Stimulated activated effector memory CD8-positive, alpha-beta T cell treated with anti-CD3 and anti-CD28 coated beads, Interleukin-12 subunit alpha, Interleukin-12 subunit beta, amount 100 ng/mL, for 72 hours (primary cell): ENCODE data around the gene ERG.

Experiments
- ATAC-seq: fragments of 150-1000 bp; cut with Tn5 transposase; 2 replicates; pipeline ENCODE4 v1.10.0; 2021
- DNase-seq, 2 donors: peaks; one replicate each; pipeline ENCODE4 v3.0.0; 2021 to 2022; ENCODE audit warnings: low spot score in 2 of 2
- H3K27ac Mint-ChIP-seq: one replicate; pipeline ENCODE4 v1.8.0; 2022; ENCODE audit warnings: mild to moderate bottlenecking, mixed read lengths
- H3K36me3 Mint-ChIP-seq: one replicate; pipeline ENCODE4 v1.8.0; 2022; ENCODE audit warnings: mild to moderate bottlenecking, mixed read lengths
- H3K4me1 Mint-ChIP-seq: one replicate; pipeline ENCODE4 v1.8.0; 2022; ENCODE audit warnings: mixed read lengths
- H3K4me3 Mint-ChIP-seq: one replicate; pipeline ENCODE4 v1.8.0; 2022; ENCODE audit warnings: mild to moderate bottlenecking, mixed read lengths
- H3K9me3 Mint-ChIP-seq: one replicate; pipeline ENCODE4 v1.8.0; 2022; ENCODE audit warnings: mixed read lengths

Gene ERG

DNA sequence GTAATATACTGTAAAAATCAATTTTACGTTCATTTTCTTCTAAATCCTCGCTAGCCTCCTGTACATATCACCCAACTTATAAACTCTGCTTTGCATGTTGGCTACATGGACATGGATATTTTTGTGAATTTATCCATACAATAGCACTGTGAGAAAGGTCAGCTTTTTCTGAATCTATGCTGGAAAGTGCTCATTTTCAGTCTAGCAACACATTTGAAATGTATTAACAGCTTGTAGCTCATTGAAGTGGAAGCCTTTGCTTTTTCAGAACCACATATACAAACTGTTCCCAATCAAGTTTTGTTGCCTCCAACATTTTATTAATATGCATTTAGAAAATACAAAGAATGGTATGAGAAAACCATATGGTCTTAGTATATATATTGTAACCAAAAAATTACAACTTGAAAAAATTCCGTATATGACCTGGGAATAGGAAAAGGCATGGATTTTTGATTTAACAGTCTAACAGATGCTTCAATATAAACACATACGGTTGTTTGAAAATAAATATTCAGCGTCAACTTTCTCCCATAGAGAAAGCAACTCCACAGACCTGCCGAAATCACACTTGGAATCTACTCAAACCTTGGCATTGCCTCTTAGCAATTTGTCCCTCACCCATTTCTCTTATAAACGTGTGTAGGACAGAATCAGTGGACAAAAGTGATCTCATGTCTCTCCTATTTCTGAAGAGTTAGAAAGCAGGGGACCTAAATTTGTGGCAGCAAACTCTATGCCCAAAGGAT is 112.7 kb downstream of the ERG start:
- H3K36me3 Mint-ChIP-seq: no peaks in the 10 kb centered on the region
- H3K27ac Mint-ChIP-seq: no peak overlapping the region
- no peak overlapping the region for H3K4me3 Mint-ChIP-seq

DNA sequence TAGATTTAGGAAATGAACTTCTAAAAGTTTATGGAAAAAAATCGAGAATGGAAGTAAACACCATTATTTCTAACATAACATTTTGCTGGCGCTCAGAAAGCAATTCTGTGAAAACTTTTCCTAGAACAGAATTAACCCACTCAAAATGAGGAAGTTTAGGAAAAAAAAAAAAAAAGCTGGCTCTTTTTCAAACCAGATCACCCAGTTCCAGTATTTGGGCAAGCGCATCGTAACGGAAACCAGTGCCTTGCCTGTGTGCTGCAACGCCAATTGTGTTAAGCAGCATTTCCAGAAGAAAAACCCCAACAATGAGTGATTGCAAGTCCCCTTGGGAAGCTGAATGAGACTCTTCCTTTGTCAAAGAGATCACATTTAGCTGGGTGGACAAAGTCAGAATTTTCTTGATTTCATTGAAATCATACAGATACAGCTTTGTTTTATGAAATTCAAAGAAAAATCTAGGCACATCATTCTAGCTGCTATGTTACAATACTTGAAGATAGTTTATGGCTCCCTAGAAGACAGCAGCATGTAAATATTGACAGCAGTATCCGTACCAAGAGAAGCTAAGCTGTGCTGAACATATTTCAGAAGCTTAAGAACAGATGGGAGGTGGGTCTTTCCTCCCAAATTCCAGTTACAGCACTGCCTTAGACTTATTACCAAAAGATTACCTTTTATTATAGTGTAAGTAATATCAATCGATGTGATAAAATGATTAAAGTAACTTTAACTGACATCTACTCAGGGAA is 113.4 kb downstream of the ERG start:
- Mint-ChIP-seq H3K27ac (no peak overlapping the region), H3K4me1 (no peaks in the 10 kb centered on the region), H3K4me3 (no peak overlapping the region), H3K9me3 (no peaks in the 10 kb centered on the region), H3K36me3 (no peaks in the 10 kb centered on the region)
- DNase-seq: no peak
- no peak for ATAC-seq

More for the DNA sequence above, 112.7 kb downstream of the ERG start:
- ATAC-seq: no peak
- DNase-seq: no peak
- no peaks in the 10 kb centered on the region for H3K4me1 Mint-ChIP-seq
- no peaks in the 10 kb centered on the region for H3K9me3 Mint-ChIP-seq

DNA sequence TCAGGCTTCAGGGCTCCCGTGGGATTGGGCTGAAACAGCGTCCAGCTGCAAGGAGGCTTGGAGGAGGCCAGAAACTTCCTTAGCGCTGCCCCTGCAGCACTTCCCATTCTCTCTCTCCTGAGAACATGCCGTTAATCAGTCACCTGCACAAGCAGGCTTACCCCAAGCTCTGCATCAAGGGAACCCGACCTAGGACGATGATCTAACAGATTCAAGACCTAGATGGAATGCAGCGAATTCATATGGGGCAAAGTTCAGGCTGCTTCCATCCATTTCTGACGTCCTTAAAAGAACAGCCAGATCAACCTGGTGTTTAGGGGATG is 114.1 kb downstream of the ERG start:
- H3K4me3 Mint-ChIP-seq: no peak overlapping the region
- H3K36me3 Mint-ChIP-seq: no peaks in the 10 kb centered on the region
- H3K4me1 Mint-ChIP-seq: no peaks in the 10 kb centered on the region
- no peaks in the 10 kb centered on the region for H3K9me3 Mint-ChIP-seq
- ATAC-seq: no peak
- H3K27ac Mint-ChIP-seq: no peak overlapping the region
- no peak for DNase-seq

DNA sequence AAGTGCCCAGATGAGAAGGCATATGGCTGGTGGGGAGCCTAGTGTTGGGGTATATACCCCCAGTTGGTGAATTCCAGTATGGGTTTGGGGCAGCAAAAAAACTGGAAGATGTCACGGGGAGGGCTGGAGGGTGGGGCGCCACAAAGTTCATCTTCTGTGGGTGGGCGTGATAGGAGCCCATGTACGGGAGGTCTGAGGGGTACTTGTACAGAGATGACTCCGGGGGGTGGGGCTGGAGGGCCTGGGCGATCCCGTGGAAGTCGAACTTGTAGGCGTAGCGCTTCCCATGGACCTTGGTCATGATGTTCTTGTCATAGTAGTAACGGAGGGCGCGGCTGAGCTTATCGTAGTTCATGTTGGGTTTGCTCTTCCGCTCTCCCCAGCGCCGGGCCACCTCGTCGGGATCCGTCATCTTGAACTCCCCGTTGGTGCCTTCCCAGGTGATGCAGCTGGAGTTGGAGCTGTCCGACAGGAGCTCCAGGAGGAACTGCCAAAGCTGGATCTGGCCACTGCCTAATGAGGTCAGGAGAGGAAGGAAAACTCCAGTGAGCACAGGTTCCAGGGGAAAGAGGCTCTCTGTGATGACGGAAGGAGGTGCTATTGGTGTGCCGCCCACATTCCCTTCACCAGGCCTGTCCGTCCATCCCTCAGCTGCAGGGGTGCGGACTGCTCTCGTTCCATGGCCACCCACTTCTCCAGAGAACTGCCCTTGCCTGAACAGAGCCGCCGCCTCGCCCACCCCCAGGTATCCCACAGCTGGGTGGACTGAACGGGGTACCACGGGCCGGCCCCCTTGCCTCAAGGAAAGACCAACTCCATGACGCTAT is 114.7 kb downstream of the ERG start:
- Mint-ChIP-seq H3K4me1 (no peaks in the 10 kb centered on the region), H3K36me3 (no peaks in the 10 kb centered on the region), H3K27ac (no peak overlapping the region), H3K4me3 (no peak overlapping the region), H3K9me3 (no peaks in the 10 kb centered on the region)
- ATAC-seq (no peak), DNase-seq (no peak)

DNA sequence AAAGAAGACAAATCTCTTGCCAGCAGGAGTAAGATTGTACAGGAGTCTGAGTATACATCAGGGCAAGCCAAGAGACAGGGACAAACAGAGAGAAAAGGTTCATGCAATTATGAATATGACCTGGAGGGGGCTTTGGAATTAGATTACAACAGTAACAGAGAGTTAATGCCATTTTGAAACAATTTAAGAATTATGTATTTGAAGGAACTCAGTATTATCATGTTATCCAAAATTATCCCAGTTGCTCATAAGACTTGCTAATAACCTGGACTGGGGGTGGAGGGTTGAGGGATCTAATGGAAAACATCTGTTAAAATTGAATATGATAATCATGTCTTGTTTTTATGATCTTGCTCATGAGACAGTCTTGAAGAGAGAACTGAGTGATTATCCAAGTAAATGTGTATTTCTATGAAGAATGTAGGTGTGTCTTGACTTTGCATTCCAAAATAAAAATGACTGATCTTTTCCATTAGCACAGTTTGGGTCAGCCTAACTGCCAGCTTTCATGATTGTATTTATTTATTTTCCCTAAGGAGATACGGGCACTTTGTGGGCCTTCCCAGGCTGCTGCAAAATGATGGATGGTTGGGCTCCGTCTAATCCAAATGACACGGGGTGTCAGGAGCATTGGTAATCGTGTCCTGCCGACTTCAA is 117.7 kb downstream of the ERG start:
- Mint-ChIP-seq H3K4me1 (no peaks in the 10 kb centered on the region), H3K27ac (no peak overlapping the region), H3K36me3 (no peaks in the 10 kb centered on the region), H3K4me3 (no peak overlapping the region), H3K9me3 (peaks cover 3% of the 10 kb centered on the region)
- no peak for DNase-seq
- no peak for ATAC-seq

DNA sequence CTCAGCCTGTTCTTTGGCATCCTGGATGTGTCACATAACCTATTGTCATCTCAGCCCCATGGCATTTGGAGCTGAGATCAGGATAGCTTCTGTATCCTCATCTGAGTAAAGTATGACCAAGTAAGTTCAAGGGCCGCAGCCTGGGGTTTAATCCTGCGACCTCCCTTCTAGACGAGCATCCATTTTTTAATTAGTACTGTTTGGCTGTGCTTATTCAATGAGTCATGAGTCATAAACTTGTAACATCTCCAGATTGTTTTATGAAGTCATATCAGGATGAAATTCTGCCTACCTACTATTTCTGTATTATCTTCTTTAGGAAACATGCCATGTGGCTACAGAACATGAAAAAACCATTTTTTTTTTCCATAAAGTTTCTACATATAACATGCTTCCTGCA is 119.1 kb downstream of the ERG start:
- ATAC-seq: no peak
- Mint-ChIP-seq H3K27ac (no peak overlapping the region), H3K4me1 (no peaks in the 10 kb centered on the region), H3K4me3 (no peak overlapping the region), H3K9me3 (peaks cover 3% of the 10 kb centered on the region), H3K36me3 (no peaks in the 10 kb centered on the region)
- no peak for DNase-seq

DNA sequence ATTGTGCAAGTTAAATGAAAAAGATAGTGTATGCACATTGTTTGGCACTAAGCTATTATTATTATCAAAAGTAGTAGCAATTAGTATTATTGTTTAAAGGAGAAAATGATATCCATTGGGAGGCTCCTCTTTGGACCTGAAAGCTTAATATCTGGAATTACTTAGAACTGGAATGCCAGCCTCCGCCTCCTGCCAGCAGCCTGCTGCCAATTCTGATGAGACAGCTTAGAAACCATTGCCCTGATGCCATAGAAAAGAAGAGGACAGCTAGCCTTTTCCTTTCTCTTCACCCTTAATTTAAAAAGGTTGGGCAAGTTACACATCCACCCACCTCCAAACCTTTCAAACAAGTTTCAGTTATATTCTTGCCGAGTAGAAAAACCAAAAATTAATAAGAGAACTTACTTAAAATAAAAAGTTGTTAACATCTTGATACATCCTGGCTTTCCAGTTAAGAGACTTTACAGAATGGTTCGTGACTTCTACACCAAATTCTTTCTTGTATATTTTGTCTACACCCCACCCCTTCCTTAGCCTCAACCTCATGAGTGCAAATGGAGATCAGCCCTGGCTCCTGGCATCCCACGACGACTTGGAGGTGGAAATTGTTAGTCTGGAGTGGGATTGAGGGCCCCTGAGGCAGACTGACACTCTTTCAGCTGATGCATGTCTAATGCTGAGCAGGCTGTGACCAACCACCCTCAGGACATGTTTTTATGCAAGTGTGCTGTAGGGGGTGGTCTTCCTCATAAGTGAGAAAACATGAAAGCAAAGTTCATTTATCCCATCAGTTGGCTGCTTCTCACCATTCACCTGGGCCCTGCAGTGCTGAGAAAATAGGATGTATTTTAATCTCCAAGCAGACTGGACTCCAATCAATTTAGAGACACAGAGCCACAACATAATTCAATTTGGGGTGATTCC is 120.8 kb downstream of the ERG start:
- Mint-ChIP-seq H3K4me1 (no peaks in the 10 kb centered on the region), H3K36me3 (no peaks in the 10 kb centered on the region), H3K9me3 (peaks cover 3% of the 10 kb centered on the region), H3K27ac (no peak overlapping the region), H3K4me3 (no peak overlapping the region)
- no peak for DNase-seq
- no peak for ATAC-seq

DNA sequence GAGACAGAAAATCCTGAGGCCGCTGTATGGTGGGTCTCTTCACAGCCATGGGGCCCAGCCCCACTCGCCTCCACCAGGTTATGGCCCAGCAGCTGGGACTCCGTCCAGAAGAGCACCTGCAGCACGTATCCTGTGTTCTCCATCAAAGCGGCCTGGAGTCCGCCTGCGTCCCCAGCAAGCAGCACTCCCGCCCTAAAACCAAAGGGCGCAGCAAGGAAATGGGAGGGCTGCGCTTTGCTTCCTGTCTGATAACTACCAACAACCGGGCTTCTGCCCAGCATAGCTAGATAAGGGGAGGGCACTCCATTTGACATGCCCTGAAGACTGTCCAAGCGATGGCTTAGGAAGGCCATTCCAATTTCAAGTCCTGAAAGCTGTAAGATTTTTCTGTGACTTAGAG is 121.6 kb downstream of the ERG start:
- H3K36me3 Mint-ChIP-seq: no peaks in the 10 kb centered on the region
- H3K4me3 Mint-ChIP-seq: no peak overlapping the region
- H3K27ac Mint-ChIP-seq: no peak overlapping the region
- ATAC-seq (peak; percentile 32), DNase-seq (no peak)
- H3K9me3 Mint-ChIP-seq: peaks cover 3% of the 10 kb centered on the region
- H3K4me1 Mint-ChIP-seq: no peaks in the 10 kb centered on the region

DNA sequence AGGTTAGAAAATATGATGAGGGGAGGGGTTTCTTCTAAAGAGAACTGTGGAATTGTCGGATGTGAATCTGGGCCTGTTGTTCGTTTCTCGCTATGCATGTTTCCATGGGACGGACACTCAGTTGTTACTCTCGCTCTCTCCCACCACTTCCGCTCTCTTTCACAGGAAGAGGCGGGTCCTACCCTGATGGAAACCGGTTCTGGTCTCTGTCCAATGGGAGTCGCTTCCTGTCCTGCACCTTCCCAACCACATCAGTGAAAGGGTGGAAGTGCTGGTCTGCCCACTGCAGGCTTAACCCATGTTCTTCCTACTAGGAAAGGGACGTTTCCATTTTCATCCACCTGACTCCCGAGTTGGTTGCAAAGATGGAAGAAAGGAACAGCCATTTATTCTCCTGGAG is 122.0 kb downstream of the ERG start:
- no peak for DNase-seq
- H3K4me3 Mint-ChIP-seq: no peak overlapping the region
- ATAC-seq: no peak
- H3K9me3 Mint-ChIP-seq: peaks cover 3% of the 10 kb centered on the region
- no peaks in the 10 kb centered on the region for H3K36me3 Mint-ChIP-seq
- H3K27ac Mint-ChIP-seq: no peak overlapping the region
- no peaks in the 10 kb centered on the region for H3K4me1 Mint-ChIP-seq

DNA sequence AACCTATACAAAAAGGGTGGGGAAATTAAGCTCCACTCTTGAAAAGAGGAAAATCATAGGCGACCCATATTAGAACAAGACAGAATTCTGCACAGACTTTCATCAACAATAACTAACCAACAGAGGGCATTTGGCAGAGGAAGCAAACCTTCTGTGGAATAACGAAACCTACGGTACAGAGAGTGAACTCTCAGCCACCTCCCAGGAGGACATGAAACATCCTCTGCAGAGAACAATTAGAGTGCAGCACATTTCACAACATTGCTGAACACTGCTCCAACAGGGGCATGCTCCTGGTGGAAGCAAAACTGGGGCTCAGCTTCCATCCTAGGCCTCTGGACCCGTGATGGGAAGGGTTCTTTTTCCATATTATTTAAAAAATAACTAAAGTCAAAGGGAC is 130.6 kb downstream of the ERG start:
- DNase-seq (no peak), ATAC-seq (no peak)
- no peaks in the 10 kb centered on the region for H3K4me1 Mint-ChIP-seq
- H3K4me3 Mint-ChIP-seq: no peak overlapping the region
- peaks cover 4% of the 10 kb centered on the region for H3K9me3 Mint-ChIP-seq
- H3K36me3 Mint-ChIP-seq: no peaks in the 10 kb centered on the region
- no peak overlapping the region for H3K27ac Mint-ChIP-seq

DNA sequence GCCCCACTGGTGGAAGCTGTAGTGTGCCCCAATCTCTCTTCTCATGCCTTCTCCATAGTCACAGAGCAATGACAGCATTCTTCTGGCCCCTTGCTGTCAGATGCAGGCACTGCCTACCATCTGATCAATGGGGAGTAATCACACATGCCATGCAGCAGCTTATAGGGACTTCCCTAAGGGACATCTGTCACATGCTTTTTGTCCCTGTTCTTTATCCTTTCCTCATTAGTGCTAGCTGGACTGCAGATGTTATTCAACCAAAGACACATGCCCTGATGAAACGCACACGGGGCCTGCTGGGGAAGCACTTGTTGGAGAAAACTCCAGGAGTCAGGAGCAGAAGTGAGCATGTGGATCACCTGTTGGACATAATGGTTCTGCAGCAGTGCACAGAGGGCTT is 132.8 kb downstream of the ERG start:
- no peak for ATAC-seq

DNA sequence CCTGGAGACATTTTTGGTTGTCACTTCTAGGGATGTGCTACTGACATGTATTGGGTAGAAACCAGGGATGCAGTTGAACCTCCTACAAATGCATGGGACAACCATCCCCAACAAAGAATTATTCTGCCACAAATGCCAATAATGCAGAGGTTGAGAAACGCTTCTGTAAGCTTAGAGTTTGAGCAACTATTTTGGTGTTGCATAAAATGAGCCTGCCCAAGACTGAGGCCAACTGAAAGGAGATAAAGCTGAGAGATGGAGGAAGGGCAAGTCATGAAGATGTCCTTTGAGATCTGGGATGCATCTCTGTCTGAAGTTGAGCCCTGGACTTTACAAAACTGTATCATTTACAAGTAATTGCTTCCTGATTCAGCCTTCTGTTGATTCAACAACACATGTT is 134.6 kb downstream of the ERG start:
- H3K27ac Mint-ChIP-seq: no peak overlapping the region
- no peak overlapping the region for H3K4me3 Mint-ChIP-seq
- no peaks in the 10 kb centered on the region for H3K4me1 Mint-ChIP-seq
- no peaks in the 10 kb centered on the region for H3K36me3 Mint-ChIP-seq
- ATAC-seq (no peak), DNase-seq (no peak)
- peaks cover 4% of the 10 kb centered on the region for H3K9me3 Mint-ChIP-seq

More for the DNA sequence above, 132.8 kb downstream of the ERG start:
- peaks cover 4% of the 10 kb centered on the region for H3K9me3 Mint-ChIP-seq
- H3K27ac Mint-ChIP-seq: no peak overlapping the region
- H3K36me3 Mint-ChIP-seq: no peaks in the 10 kb centered on the region
- no peak for DNase-seq
- H3K4me1 Mint-ChIP-seq: no peaks in the 10 kb centered on the region
- no peak overlapping the region for H3K4me3 Mint-ChIP-seq

DNA sequence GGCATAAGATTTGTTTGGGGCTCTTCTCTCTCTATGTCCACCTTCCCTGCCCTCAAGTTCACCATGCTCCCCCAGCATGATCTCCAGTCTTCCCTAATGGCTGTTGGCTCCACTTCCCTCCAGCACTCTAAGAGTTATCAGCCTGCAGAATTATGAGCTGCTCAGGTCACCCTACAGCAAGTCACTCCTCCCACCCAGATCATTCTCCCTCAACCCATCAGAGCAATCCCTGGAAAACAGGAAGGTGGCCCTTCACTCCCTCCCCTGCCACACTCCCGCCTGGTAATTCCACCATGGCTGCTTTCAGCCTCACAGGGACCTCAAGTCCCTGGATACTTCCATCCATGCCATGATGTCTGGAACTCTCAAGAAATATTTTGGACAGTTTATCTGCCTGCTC is 137.0 kb downstream of the ERG start:
- H3K36me3 Mint-ChIP-seq: no peaks in the 10 kb centered on the region

DNA sequence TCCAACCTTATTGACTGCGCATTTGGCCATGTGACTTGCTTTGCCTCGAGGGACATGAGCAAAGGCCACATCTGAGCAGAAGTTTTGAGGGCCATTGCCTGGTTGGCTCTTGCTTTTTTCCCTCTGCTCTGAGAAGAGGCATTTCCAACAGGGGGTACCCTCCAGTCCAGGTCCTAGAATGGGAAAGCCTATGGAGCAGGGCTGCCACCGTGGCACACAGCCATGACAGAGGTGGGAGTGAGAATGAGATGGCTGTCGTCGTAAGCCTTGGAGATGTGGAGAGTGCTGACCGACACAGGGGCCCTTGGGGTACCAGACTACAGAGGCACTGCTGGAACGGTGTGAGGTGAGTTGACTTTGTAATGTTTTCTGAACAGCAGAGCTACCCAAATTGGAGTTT is 138.4 kb downstream of the ERG start:
- Mint-ChIP-seq H3K27ac (no peak overlapping the region), H3K4me1 (no peaks in the 10 kb centered on the region), H3K36me3 (no peaks in the 10 kb centered on the region), H3K9me3 (peaks cover 3% of the 10 kb centered on the region), H3K4me3 (no peak overlapping the region)
- ATAC-seq (peak; percentile 36), DNase-seq (no peak)

More for the DNA sequence above, 137.0 kb downstream of the ERG start:
- DNase-seq: no peak
- no peak overlapping the region for H3K4me3 Mint-ChIP-seq
- no peak for ATAC-seq
- H3K4me1 Mint-ChIP-seq: no peaks in the 10 kb centered on the region
- H3K27ac Mint-ChIP-seq: no peak overlapping the region
- H3K9me3 Mint-ChIP-seq: peaks cover 3% of the 10 kb centered on the region
